Activated T-cell treated with anti-CD3 and anti-CD28 coated beads, Interleukin-2, amount 50 U/mL, for 72 hours (primary cell): ENCODE results near the gene PDGFD. TPM values are rescaled to one million over a fixed set of nuclear protein-coding genes. Genes with fewer than 3 reads are reported as not detected.

ENCODE experiments used
- ATAC-seq, 2 donors: fragments of 150-1000 bp; cut with Tn5 transposase; replicated peaks in 1 of 2; 2 replicates each; pipeline ENCODE4 v1.10.0; 2021; ENCODE audit warnings: moderate library complexity in 2 of 2, mild to moderate bottlenecking in 1 of 2
- DNase-seq, 2 donors: peaks; one replicate each; pipeline ENCODE4 v3.0.0; 2021 to 2022; ENCODE audit warnings: mixed read lengths in 1 of 2
- H3K27ac Mint-ChIP-seq: one replicate; pipeline ENCODE4 v1.8.0; 2022; ENCODE audit warnings: mild to moderate bottlenecking, moderate library complexity, mixed read lengths
- H3K27me3 Mint-ChIP-seq: one replicate; pipeline ENCODE4 v1.8.0; 2022; ENCODE audit warnings: low read depth, mixed read lengths
- H3K36me3 Mint-ChIP-seq, 2 donors: one replicate each; pipeline ENCODE4 v1.8.0; 2022; ENCODE audit warnings: mixed read lengths in 2 of 2, mild to moderate bottlenecking in 1 of 2; ENCODE audit not compliant: insufficient read depth in 2 of 2
- H3K4me1 Mint-ChIP-seq: one replicate; pipeline ENCODE4 v1.8.0; 2022; ENCODE audit warnings: low read depth, mixed read lengths
- H3K4me3 Mint-ChIP-seq, 2 donors: one replicate each; pipeline ENCODE4 v1.8.0; 2022; ENCODE audit warnings: mild to moderate bottlenecking in 2 of 2, mixed read lengths in 2 of 2, moderate library complexity in 2 of 2
- H3K9me3 Mint-ChIP-seq, 2 donors: one replicate each; pipeline ENCODE4 v1.8.0; 2022; ENCODE audit warnings: mixed read lengths in 2 of 2
- total RNA-seq, 2 donors: library from RNA; stranded (reverse); gene quantifications; one replicate each; pipeline ENCODE4 v1.2.3, GENCODE V29; 2022

PDGFD gene
- total RNA-seq, 2 donors from 2014 or later: 0.05 TPM; not detected in 1

- H3K9me3 Mint-ChIP-seq: peaks cover 0 to 1% of the 10 kb centered on the region in 2 donors
- ATAC-seq: no peak
- H3K27ac Mint-ChIP-seq: no peak overlapping the region
- no peak overlapping the region for H3K4me3 Mint-ChIP-seq
- H3K27me3 Mint-ChIP-seq: no peaks in the 10 kb centered on the region
- H3K36me3 Mint-ChIP-seq: peaks cover 0 to 1% of the 10 kb centered on the region in 2 donors
- no peaks in the 10 kb centered on the region for H3K4me1 Mint-ChIP-seq
- DNase-seq: no peak
Measured at GRCh38 chr11:104098555-104098954, 65.4 kb downstream of the PDGFD start.

GRCh38 chr11:104098132-104098531 is 65.8 kb downstream of the PDGFD start:
- H3K27ac Mint-ChIP-seq: no peak overlapping the region
- no peaks in the 10 kb centered on the region for H3K4me1 Mint-ChIP-seq
- H3K9me3 Mint-ChIP-seq: peaks cover 0 to 1% of the 10 kb centered on the region in 2 donors
- H3K4me3 Mint-ChIP-seq: no peak overlapping the region
- DNase-seq (no peak), ATAC-seq (no peak)
- no peaks in the 10 kb centered on the region for H3K27me3 Mint-ChIP-seq
- H3K36me3 Mint-ChIP-seq: peaks cover 0 to 1% of the 10 kb centered on the region in 2 donors

DNA sequence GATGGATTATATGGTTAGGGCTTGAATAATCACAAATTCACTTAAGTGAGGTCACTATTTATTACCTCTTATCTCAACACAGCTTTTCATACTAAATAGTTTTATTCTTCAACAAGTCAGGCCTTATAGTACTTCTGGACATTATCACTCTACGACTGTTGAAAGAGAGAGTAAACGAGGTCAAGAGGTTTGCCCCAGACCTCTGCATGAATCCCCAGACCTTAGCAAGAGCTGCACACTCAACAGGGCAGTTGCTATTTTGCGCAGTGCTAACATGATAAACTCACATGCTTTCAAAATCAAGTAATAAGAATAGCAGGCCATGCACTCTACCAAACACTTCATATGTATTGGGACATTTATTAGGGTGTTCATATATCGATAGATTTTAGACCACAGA is 67.0 kb downstream of the PDGFD start:
- H3K27ac Mint-ChIP-seq: no peak overlapping the region
- H3K4me1 Mint-ChIP-seq: no peaks in the 10 kb centered on the region
- H3K4me3 Mint-ChIP-seq: no peak overlapping the region
- H3K27me3 Mint-ChIP-seq: no peaks in the 10 kb centered on the region
- ATAC-seq (no peak), DNase-seq (no peak)
- H3K9me3 Mint-ChIP-seq: peaks cover 0 to 1% of the 10 kb centered on the region in 2 donors
- peaks cover 0 to 1% of the 10 kb centered on the region in 2 donors for H3K36me3 Mint-ChIP-seq

GRCh38 chr11:104095791-104096190 is 68.2 kb downstream of the PDGFD start:
- Mint-ChIP-seq H3K4me3 (no peak overlapping the region), H3K4me1 (no peaks in the 10 kb centered on the region), H3K27ac (no peak overlapping the region), H3K27me3 (no peaks in the 10 kb centered on the region), H3K36me3 (peaks cover 0 to 1% of the 10 kb centered on the region in 2 donors), H3K9me3 (peaks cover 0 to 1% of the 10 kb centered on the region in 2 donors)
- ATAC-seq (no peak), DNase-seq (no peak)

DNA sequence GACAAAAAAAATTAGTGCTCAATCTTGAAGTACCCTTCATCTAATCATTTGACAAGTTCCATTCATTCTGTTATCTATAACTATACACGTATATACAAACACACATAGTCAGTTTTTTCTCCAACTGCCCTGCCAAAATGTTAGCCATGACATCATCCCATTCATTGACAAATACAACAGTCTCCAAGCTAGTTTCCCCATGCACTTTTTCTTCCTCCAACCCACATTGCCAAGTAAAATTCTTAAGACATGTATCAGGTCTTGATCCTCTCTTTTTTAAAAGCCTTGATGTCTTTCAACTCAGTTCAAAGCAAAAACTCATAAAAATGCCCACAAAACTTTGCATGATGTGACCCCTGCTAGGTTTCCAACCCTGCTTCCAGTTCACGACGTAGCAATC is 69.4 kb downstream of the PDGFD start:
- DNase-seq: no peak
- Mint-ChIP-seq H3K27ac (no peak overlapping the region), H3K36me3 (peaks cover 0 to 1% of the 10 kb centered on the region in 2 donors)

GRCh38 chr11:104093426-104094280 is 70.3 kb downstream of the PDGFD start:
- no peak overlapping the region for H3K27ac Mint-ChIP-seq
- H3K4me3 Mint-ChIP-seq: no peak overlapping the region
- no peaks in the 10 kb centered on the region for H3K27me3 Mint-ChIP-seq
- H3K36me3 Mint-ChIP-seq: peaks cover 0 to 1% of the 10 kb centered on the region in 2 donors
- H3K4me1 Mint-ChIP-seq: no peaks in the 10 kb centered on the region
- no peak for DNase-seq
- H3K9me3 Mint-ChIP-seq: no peaks in the 10 kb centered on the region
- ATAC-seq: no peak

More for the DNA sequence above, 69.4 kb downstream of the PDGFD start:
- H3K27me3 Mint-ChIP-seq: no peaks in the 10 kb centered on the region
- no peaks in the 10 kb centered on the region for H3K9me3 Mint-ChIP-seq
- no peak overlapping the region for H3K4me3 Mint-ChIP-seq
- ATAC-seq: no peak
- no peaks in the 10 kb centered on the region for H3K4me1 Mint-ChIP-seq

GRCh38 chr11:104092744-104093143 is 71.2 kb downstream of the PDGFD start:
- H3K27me3 Mint-ChIP-seq: no peaks in the 10 kb centered on the region
- ATAC-seq: no peak

GRCh38 chr11:104091281-104092096 is 72.5 kb downstream of the PDGFD start:
- no peaks in the 10 kb centered on the region for H3K4me1 Mint-ChIP-seq
- H3K4me3 Mint-ChIP-seq: no peak overlapping the region
- no peaks in the 10 kb centered on the region for H3K9me3 Mint-ChIP-seq
- no peak for ATAC-seq
- DNase-seq: no peak
- H3K27ac Mint-ChIP-seq: no peak overlapping the region
- no peaks in the 10 kb centered on the region for H3K36me3 Mint-ChIP-seq
- H3K27me3 Mint-ChIP-seq: no peaks in the 10 kb centered on the region

More at GRCh38 chr11:104092744-104093143, 71.2 kb downstream of the PDGFD start:
- no peaks in the 10 kb centered on the region for H3K4me1 Mint-ChIP-seq
- H3K27ac Mint-ChIP-seq: no peak overlapping the region
- DNase-seq: no peak
- no peaks in the 10 kb centered on the region for H3K36me3 Mint-ChIP-seq
- no peaks in the 10 kb centered on the region for H3K9me3 Mint-ChIP-seq
- no peak overlapping the region for H3K4me3 Mint-ChIP-seq

DNA sequence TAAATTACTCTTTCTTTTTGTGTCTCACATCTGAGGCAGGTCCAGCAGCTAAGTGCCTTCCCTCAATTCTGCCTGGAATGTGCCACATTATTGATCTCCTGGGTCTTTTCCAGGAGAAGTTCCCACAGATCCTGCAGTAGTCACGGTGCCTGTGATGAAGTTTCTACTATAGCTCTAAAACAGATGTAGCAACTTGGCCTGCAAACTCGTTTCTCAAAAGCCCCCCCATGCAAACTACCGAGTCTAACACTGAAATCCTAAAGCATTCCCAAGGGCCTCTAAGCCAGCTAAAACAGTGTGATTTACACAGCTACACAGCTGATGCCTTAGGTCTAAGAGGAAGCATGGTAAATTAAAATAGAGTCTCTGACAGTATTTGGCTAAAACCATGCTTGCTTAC is 73.2 kb downstream of the PDGFD start:
- no peak for ATAC-seq
- Mint-ChIP-seq H3K36me3 (no peaks in the 10 kb centered on the region), H3K4me3 (no peak overlapping the region), H3K4me1 (no peaks in the 10 kb centered on the region), H3K27ac (no peak overlapping the region), H3K9me3 (no peaks in the 10 kb centered on the region), H3K27me3 (no peaks in the 10 kb centered on the region)
- DNase-seq: no peak

DNA sequence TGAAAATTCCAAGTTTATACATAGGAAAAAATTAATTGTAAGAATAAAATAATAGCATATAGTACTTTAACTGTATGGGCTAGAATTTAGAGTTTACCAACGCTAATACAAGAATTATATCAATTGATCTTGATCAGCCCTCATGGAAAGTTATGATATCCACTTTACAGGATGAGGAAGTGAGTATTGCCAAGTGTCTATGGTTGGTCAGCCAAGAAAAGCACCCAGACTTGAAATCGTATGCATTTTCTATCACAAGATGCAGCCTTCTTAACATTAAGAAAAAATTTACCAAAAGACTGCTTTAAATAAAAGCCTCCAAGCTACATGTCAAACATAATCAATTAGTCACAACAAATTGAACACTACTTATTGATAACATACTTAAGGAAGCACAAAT is 74.5 kb downstream of the PDGFD start:
- H3K4me3 Mint-ChIP-seq: no peak overlapping the region
- ATAC-seq (no peak), DNase-seq (no peak)
- no peaks in the 10 kb centered on the region for H3K27me3 Mint-ChIP-seq
- no peaks in the 10 kb centered on the region for H3K4me1 Mint-ChIP-seq
- no peaks in the 10 kb centered on the region for H3K9me3 Mint-ChIP-seq
- no peak overlapping the region for H3K27ac Mint-ChIP-seq
- no peaks in the 10 kb centered on the region for H3K36me3 Mint-ChIP-seq

DNA sequence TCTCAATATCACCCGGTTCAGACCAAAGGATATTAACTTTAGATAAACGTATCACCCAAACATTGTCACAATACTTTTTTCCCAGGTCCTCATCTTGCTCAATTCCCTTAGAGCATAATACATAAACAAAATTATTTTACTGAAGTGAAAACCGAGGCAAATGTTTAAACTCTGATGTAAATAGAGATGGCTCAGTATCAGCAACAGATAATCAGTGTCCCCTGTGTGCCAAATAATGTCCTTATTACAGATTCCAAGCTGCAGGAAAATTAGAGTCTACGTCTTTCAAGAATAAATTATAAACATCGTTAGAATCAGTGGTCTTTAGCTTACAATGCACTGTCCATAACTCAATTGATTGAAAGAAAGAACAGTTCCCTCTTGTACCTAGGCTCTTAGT is 77.3 kb downstream of the PDGFD start:
- no peaks in the 10 kb centered on the region for H3K4me1 Mint-ChIP-seq
- no peaks in the 10 kb centered on the region for H3K9me3 Mint-ChIP-seq
- H3K27me3 Mint-ChIP-seq: no peaks in the 10 kb centered on the region
- H3K36me3 Mint-ChIP-seq: no peaks in the 10 kb centered on the region
- no peak overlapping the region for H3K4me3 Mint-ChIP-seq
- DNase-seq (no peak), ATAC-seq (no peak)
- H3K27ac Mint-ChIP-seq: no peak overlapping the region

GRCh38 chr11:104078995-104079394 is 85.0 kb downstream of the PDGFD start:
- no peak for ATAC-seq
- Mint-ChIP-seq H3K27me3 (no peaks in the 10 kb centered on the region), H3K9me3 (no peaks in the 10 kb centered on the region), H3K27ac (no peak overlapping the region), H3K4me3 (no peak overlapping the region), H3K36me3 (no peaks in the 10 kb centered on the region), H3K4me1 (no peaks in the 10 kb centered on the region)
- no peak for DNase-seq

- Mint-ChIP-seq H3K27me3 (no peaks in the 10 kb centered on the region), H3K27ac (no peak overlapping the region), H3K9me3 (no peaks in the 10 kb centered on the region), H3K36me3 (no peaks in the 10 kb centered on the region), H3K4me3 (no peak overlapping the region), H3K4me1 (no peaks in the 10 kb centered on the region)
- DNase-seq (no peak), ATAC-seq (no peak)
Measured at GRCh38 chr11:104078245-104078644, 85.7 kb downstream of the PDGFD start.
